ENCODE measurements around the gene OSBP2.

- no peak for TF ChIP-seq EZH2 (IDR thresholded peaks at IDR 0.05)
- no peak for TF ChIP-seq POLR2AphosphoS5 (IDR thresholded peaks at IDR 0.05; ENCODE audit: borderline replicate concordance, low read depth, low read length)
These were observed 192.8 kb downstream of the OSBP2 start for GRCh38 chr22:30887453-30887852.
